HFF-Myc (cell line): Measurements from ENCODE around the gene RCE1.
"Not testable (repeated sequence)": the region's sequence is repeated elsewhere in the genome, so short reads cannot be mapped to it uniquely, and the experiment has no call there.

ENCODE experiments used
- DNase-seq: peaks from one replicate; pipeline ENCODE4 v3.0.0-alpha.2; 2011; ENCODE audit warnings: low read depth; ENCODE audit errors: extremely low read depth
- H3K4me3 ChIP-seq: replicated peaks from 2 replicates; pipeline ENCODE4 v1.5.1; 2011; ENCODE audit warnings: low read depth, mild to moderate bottlenecking, control low read depth, low read length
- TF ChIP-seq, protein P1 (sequence below): IDR thresholded peaks from 2 replicates; pipeline ENCODE4 v1.5.1; 2012; ENCODE audit warnings: mild to moderate bottlenecking, low read depth, low read length, control low read depth; ENCODE audit errors: missing control alignments

Gene RCE1

DNA sequence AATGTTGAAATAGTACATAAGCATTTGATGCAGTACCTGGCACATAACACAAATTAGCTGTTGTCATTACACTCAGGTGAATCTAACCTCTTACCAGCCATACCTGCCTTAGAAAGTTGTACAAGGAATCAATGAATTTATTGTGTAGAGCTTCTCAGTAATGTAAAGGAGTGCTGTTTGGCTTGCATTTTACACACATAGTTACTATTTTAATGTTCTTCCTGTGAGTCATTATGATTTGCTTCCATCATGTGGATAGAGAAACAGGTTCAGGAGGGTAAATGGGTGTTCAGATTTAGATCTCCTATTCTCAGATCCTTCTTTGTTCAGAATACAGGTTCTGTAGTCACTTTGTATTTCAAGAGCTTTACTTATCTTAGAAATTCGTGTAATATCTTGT is 27.6 kb upstream of the RCE1 start:
- no peak overlapping the region for H3K4me3 ChIP-seq
- TF ChIP-seq, protein P1, sequence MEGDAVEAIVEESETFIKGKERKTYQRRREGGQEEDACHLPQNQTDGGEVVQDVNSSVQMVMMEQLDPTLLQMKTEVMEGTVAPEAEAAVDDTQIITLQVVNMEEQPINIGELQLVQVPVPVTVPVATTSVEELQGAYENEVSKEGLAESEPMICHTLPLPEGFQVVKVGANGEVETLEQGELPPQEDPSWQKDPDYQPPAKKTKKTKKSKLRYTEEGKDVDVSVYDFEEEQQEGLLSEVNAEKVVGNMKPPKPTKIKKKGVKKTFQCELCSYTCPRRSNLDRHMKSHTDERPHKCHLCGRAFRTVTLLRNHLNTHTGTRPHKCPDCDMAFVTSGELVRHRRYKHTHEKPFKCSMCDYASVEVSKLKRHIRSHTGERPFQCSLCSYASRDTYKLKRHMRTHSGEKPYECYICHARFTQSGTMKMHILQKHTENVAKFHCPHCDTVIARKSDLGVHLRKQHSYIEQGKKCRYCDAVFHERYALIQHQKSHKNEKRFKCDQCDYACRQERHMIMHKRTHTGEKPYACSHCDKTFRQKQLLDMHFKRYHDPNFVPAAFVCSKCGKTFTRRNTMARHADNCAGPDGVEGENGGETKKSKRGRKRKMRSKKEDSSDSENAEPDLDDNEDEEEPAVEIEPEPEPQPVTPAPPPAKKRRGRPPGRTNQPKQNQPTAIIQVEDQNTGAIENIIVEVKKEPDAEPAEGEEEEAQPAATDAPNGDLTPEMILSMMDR, result no peak
- no peak for DNase-seq

DNA sequence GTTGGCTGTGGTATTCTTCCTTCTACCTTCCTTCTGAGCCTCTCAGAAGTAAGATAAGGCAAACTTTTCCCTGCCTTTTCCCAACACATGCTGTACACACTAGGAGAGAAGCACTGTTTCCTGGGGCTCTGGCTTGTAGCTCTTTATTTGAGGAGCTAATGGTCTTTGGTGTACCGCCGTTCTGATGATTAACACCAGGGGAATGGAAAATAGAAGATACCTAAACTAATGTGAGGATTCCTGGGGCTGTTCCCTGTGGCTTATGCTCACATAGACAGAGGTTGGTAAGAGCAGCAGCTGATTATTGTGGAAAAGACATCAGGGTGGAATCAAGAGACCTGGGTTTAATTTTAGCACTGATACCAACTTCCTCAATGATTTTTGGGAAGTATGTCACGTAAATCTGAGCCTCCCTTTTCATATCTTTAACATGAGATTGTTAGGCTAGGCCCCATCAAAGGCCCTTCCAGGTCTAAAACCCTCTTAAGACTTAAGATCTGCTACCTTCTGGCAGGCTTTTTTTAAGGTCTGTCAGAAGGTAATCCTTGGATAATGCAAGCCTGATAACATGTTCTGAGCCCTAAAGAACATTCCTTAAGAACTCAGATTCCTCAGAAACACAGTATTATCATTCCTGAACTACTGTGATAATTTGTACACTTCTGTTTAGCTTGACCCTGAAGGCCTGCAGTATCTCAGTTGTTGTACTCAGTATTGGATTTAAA is 24.8 kb upstream of the RCE1 start:
- TF ChIP-seq, protein P1, result no peak
- no peak for DNase-seq

DNA sequence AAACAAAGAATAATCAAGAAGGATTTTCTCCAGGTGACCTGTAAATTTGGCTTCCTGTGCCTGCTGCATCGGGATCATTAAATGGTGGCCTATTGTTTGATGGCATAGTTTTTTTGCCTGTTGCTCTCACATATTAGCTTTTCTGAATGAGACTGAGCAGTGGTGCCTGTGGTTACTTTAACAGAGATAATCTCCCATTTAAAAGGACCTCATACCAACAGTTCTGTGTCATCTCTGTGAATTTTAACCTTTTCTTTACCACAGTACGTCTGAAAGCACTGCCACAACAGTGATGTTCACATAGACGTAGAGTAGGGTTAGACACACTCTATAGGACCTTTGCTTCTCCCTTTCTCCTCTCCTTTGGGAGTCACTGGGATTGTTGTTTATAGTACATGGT is 22.9 kb upstream of the RCE1 start:
- TF ChIP-seq, protein P1, result no peak
- no peak overlapping the region for H3K4me3 ChIP-seq
- no peak for DNase-seq

More for the DNA sequence above, 24.8 kb upstream of the RCE1 start:
- no peak overlapping the region for H3K4me3 ChIP-seq

DNA sequence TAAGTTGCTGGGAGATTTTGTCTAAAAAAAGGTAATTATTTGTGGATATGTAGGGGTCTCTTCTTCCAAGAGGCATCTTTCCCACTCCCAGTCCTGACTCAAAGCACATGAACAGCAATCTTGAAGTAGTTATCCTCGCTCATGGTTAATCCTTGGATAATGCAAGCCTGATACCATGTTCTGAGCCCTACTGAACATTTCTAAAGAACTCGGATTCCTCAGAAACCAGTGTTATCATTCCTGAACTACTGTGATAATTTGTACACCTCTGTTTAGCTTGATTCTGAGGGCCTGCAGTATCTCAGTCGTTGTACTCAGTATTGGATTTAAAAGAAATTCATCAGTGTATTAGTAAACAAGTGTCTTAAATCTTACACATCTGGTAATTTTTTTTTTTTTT is 22.3 kb upstream of the RCE1 start:
- TF ChIP-seq, protein P1, result no peak
- no peak overlapping the region for H3K4me3 ChIP-seq
- no peak for DNase-seq

DNA sequence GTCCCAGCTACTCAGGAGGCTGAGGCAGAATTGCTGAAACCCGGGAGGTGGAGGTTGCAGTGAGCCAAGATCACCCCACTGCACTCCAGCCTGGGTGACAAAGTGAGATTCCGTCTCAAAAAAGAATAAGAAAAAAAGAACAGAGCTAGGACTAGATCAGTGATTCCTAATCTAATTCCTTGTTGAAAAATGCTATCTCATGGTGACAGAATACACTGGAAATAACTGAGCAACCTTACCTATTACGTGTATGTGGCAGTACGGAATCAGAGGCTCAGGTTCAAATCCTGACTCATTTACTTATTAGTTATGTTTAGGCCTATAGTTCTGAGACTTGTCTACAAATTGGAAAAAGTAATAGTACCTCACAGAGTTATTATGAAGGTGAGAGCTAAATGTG is 19.5 kb upstream of the RCE1 start:
- no peak overlapping the region for H3K4me3 ChIP-seq
- TF ChIP-seq, protein P1, result no peak

DNA sequence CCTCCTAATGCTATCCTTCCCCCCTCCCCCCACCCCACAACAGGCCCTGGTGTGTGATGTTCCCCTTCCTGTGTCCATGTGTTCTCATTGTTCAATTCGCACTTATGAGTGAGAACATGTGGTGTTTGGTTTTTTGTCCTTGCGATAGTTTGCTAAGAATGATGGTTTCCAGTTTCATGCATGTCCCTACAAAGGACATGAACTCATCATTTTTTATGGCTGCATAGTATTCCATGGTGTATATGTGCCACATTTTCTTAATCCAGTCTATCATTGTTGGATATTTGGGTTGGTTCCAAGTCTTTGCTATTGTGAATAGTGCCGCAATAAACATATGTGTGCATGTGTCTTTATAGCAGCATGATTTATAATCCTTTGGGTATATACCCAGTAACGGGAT is 18.7 kb upstream of the RCE1 start:
- DNase-seq, result not testable (repeated sequence)

More for the DNA sequence above, 19.5 kb upstream of the RCE1 start:
- DNase-seq, result no peak

DNA sequence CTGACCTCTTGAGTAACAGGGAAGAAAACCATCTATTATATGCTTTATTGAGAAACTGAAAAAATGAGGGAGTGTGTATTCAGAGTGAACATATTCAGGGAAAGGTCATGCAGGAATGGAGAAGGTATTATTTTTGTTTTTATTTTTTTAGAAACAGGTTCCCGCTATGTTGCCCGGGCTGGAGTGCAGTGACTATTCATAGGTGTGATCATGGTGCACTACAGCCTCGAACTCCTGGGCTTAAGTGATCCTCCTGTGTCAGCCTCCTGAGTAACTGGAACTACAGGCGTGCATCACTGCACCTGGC is 8.7 kb upstream of the RCE1 start:
- TF ChIP-seq, protein P1, result no peak
- no peak for DNase-seq
- no peak overlapping the region for H3K4me3 ChIP-seq

More for the DNA sequence above, 18.7 kb upstream of the RCE1 start:
- H3K4me3 ChIP-seq, result not testable (repeated sequence)
